Neutrophil (primary cell): ENCODE measurements around the gene GRXCR2.
"Not testable (repeated sequence)": the region's sequence is repeated elsewhere in the genome, so short reads cannot be mapped to it uniquely, and the experiment has no call there.

Experiments
- H3K27ac ChIP-seq: fragments of 200-600 bp; sonication (generic); 2 replicates; pipeline ENCODE4 v1.5.1; 2016; ENCODE audit warnings: mild to moderate bottlenecking, moderate library complexity
- H3K27me3 ChIP-seq: fragments of 200-600 bp; sonication (generic); 2 replicates; pipeline ENCODE4 v1.6.0; 2016; ENCODE audit warnings: mild to moderate bottlenecking
- H3K36me3 ChIP-seq: fragments of 200-600 bp; sonication (generic); 2 replicates; pipeline ENCODE4 v1.5.1; 2017
- H3K4me1 ChIP-seq, 2 experiments: fragments of 200-600 bp in 1 of 2; sonication (generic) in 1 of 2; 1 replicate in 1 of 2; 2 replicates in 1 of 2; pipeline versions ENCODE4 v1.5.1 to v1.6.1; 2013 to 2016; ENCODE audit warnings: low read depth in 1 of 2, low read length in 1 of 2, mild to moderate bottlenecking in 1 of 2, moderate library complexity in 1 of 2; ENCODE audit not compliant: control insufficient read depth in 1 of 2, insufficient read depth in 1 of 2
- H3K4me3 ChIP-seq, 2 experiments: fragments of 200-600 bp in 1 of 2; sonication (generic) in 1 of 2; 1 replicate in 1 of 2; 2 replicates in 1 of 2; pipeline ENCODE4 v1.5.1; 2013 to 2016; ENCODE audit warnings: low read depth in 1 of 2, low read length in 1 of 2, mild to moderate bottlenecking in 1 of 2, moderate library complexity in 1 of 2
- H3K9me3 ChIP-seq: fragments of 200-600 bp; sonication (generic); 2 replicates; pipeline ENCODE4 v1.5.1; 2016
- TF ChIP-seq, protein P1 (sequence below): fragments of 200-600 bp; sonication (generic); IDR thresholded peaks from 2 replicates; pipeline ENCODE4 v1.5.1; 2016; ENCODE audit warnings: antibody characterized with exemption

Gene GRXCR2

DNA sequence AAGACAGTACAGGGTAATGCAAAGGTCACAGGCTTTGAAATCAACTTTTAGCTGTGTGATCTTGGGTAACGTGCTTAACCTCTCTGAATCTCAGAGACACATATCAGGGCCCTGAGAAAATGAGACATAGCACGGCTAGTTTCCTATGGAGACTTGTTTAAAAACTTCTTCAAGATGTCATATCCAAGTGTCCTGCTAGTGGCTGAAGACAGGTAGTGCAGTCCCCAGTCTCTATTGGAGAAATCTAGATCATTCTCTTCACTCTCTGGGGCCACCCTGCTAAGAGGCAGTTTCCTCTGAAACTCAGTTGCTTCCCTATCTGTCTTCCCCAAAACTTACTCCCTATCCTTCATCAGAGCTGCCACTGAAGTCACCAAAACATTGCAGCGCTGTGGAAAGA is 30.3 kb upstream of the GRXCR2 start:
- H3K4me3 ChIP-seq = no peak overlapping the region
- H3K4me1 ChIP-seq = no peaks in the 10 kb centered on the region
- H3K27ac ChIP-seq = no peak overlapping the region
- H3K36me3 ChIP-seq = no peaks in the 10 kb centered on the region
- no peaks in the 10 kb centered on the region for H3K9me3 ChIP-seq
- no peaks in the 10 kb centered on the region for H3K27me3 ChIP-seq
- TF ChIP-seq, protein P1, sequence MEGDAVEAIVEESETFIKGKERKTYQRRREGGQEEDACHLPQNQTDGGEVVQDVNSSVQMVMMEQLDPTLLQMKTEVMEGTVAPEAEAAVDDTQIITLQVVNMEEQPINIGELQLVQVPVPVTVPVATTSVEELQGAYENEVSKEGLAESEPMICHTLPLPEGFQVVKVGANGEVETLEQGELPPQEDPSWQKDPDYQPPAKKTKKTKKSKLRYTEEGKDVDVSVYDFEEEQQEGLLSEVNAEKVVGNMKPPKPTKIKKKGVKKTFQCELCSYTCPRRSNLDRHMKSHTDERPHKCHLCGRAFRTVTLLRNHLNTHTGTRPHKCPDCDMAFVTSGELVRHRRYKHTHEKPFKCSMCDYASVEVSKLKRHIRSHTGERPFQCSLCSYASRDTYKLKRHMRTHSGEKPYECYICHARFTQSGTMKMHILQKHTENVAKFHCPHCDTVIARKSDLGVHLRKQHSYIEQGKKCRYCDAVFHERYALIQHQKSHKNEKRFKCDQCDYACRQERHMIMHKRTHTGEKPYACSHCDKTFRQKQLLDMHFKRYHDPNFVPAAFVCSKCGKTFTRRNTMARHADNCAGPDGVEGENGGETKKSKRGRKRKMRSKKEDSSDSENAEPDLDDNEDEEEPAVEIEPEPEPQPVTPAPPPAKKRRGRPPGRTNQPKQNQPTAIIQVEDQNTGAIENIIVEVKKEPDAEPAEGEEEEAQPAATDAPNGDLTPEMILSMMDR = no peak

DNA sequence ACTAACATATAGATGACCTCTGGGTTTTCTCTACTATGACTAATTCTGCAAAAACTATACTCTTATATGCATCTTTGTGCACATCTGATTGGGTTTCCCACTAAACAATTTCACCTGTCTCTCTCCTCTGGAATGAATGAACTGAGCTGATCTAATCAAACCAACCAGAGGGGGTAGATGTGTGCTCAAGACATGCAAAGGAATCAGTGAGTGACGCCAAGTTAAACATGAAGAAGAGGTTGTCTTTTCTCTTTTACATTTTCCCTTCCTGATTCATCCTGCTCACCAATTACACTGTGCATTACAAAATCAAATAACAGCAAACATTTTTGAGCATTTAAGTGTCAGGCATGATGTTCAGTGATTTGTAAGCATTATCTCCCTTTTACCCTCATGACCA is 29.6 kb upstream of the GRXCR2 start:
- Histone ChIP-seq H3K27ac (no peak overlapping the region), H3K4me1 (no peaks in the 10 kb centered on the region), H3K36me3 (no peaks in the 10 kb centered on the region), H3K4me3 (no peak overlapping the region), H3K27me3 (no peaks in the 10 kb centered on the region), H3K9me3 (no peaks in the 10 kb centered on the region)
- TF ChIP-seq, protein P1 = no peak

DNA sequence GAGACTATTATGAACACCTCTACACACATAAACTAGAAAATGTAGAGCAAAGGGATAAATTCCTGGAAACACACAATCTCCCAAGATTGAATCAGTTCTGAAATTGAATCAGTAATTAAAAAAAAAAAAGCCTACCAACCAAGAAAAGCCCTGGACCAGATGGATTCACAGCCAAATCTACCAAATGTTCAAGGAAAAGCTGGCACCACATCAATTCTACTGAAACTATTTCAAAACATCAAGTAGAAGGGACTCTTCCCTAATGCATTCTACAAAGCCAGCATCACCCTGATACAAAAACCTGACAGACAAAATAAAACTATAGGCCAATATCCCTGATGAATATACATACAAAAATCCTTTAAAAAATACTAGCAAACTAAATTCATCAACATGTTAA is 25.4 kb upstream of the GRXCR2 start:
- TF ChIP-seq, protein P1 = no peak
- no peaks in the 10 kb centered on the region for H3K27me3 ChIP-seq
- H3K4me3 ChIP-seq = no peak overlapping the region
- H3K36me3 ChIP-seq = no peaks in the 10 kb centered on the region
- no peak overlapping the region for H3K27ac ChIP-seq
- no peaks in the 10 kb centered on the region for H3K9me3 ChIP-seq
- H3K4me1 ChIP-seq = no peaks in the 10 kb centered on the region

DNA sequence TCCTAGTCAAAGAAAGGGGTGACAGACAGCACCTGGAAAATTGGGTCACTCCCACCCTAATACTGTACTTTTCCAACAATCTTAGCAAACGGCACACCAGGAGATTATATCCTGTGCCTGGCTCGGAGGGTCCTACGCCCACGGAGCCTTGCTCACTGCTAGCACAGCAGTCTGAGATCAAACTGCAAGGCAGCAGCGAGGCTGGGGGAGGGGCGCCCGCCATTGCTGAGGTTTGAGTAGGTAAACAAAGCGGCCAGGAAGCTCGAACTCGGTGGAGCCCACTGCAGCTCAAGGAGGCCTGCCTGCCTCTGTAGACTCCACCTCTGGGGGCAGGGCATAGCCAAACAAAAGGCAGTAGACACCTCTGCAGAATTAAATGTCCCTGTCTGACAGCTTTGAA is 18.6 kb upstream of the GRXCR2 start:
- not testable (repeated sequence) for H3K27me3 ChIP-seq, H3K4me3 ChIP-seq, H3K36me3 ChIP-seq, H3K27ac ChIP-seq, H3K9me3 ChIP-seq, H3K4me1 ChIP-seq

DNA sequence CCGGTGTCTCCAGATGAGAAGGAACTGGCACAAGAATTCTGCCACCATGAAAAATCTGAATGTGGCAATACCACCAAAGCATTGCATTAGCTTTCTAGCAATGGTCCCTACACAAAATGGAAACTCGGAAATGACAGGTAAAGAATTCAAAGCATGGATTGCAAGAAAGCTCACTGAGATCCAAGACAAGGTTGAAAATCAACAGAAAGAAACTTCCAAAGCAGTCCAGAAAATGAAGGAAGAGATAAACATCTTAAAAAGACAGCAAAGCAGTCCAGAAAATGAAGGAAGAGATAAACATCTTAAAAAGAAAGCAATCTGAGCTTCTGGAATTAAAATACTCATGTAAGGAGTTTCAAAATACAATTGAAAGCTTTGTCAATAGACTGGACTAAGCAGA is 16.8 kb upstream of the GRXCR2 start:
- Histone ChIP-seq H3K4me1 (no peaks in the 10 kb centered on the region), H3K9me3 (no peaks in the 10 kb centered on the region), H3K36me3 (no peaks in the 10 kb centered on the region), H3K4me3 (no peak overlapping the region), H3K27me3 (no peaks in the 10 kb centered on the region), H3K27ac (no peak overlapping the region)
- TF ChIP-seq, protein P1 = no peak

DNA sequence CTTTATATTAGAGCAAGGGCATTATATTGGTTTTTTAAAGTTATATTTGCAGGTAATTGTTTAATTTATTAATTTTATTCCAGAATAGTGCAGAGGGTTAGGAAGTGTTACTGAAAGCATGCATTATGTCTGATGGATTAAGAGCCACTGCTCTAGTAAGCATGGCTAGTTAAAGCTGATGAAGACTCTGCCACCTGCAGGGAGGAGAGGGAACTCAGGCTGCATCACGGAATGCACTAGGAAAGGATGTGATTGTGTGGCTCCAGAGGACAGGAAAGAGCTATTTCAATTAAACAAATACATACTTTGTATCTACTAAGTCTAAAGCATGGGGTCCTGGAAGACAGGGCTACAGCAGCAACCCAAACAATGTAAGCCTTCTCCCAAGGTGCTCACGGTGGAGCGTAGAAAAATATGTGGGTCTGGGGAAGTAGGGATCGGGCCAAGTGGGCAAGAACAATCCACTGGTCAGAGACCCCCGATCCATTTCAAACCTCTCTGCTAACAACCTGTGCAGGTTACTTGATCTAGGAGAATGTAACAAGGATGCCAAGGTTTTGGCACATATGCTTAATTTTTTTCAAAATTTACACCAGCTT is 15.3 kb upstream of the GRXCR2 start:
- H3K27me3 ChIP-seq = no peaks in the 10 kb centered on the region
- no peak overlapping the region for H3K27ac ChIP-seq
- H3K4me1 ChIP-seq = no peaks in the 10 kb centered on the region
- TF ChIP-seq, protein P1 = no peak
- H3K4me3 ChIP-seq = no peak overlapping the region
- H3K9me3 ChIP-seq = no peaks in the 10 kb centered on the region
- no peaks in the 10 kb centered on the region for H3K36me3 ChIP-seq
